Adrenal gland (tissue), 12 donors: Measurements from ENCODE around the gene GMDS. TPM values are rescaled to one million over a fixed set of nuclear protein-coding genes. Genes with fewer than 3 reads are reported as not detected.

Experiments
- DNase-seq, 7 donors: peaks; one replicate each; pipeline ENCODE4 v3.0.0-alpha.2; 2019 to 2020
- H3K27ac ChIP-seq, 5 donors: fragments of 200-600 bp; sonication (generic) in 4 of 5; 1 replicate in 3 of 5; 2 replicates in 2 of 5; pipeline versions ENCODE4 v1.5.1 to v1.8.0; 2016 to 2020; ENCODE audit warnings: mild to moderate bottlenecking in 1 of 5
- H3K27me3 ChIP-seq: fragments of 200-600 bp; 2 replicates; pipeline ENCODE4 v1.8.0; 2021
- H3K36me3 ChIP-seq, 2 donors: fragments of 200-600 bp; replicated peaks in 1 of 2; 1 replicate in 1 of 2; 2 replicates in 1 of 2; pipeline versions ENCODE4 v1.5.1 to v1.8.0; 2018 to 2022
- H3K4me1 ChIP-seq, 2 donors: fragments of 200-600 bp; replicated peaks in 1 of 2; 1 replicate in 1 of 2; 2 replicates in 1 of 2; pipeline versions ENCODE4 v1.5.1 to v1.8.0; 2018 to 2021
- H3K4me3 ChIP-seq, 4 donors: fragments of 200-600 bp; sonication (generic) in 3 of 4; one replicate each; pipeline ENCODE4 v1.5.1; 2016 to 2018
- H3K9me3 ChIP-seq, 3 donors: fragments of 200-600 bp; sonication (generic) in 1 of 3; replicated peaks in 1 of 3; 1 replicate in 2 of 3; 2 replicates in 1 of 3; pipeline versions ENCODE4 v1.5.1 to v1.8.0; 2016 to 2021
- CTCF ChIP-seq, 6 experiments: fragments of 450-650 bp in 4 of 6; fragments of 200-600 bp in 2 of 6; sonication (generic) in 1 of 6; IDR thresholded peaks; 1 replicate in 5 of 6; 2 replicates in 1 of 6; pipeline versions ENCODE4 v1.5.1 to v1.8.0; 2016 to 2021; ENCODE audit warnings: antibody characterized with exemption in 6 of 6, mild to moderate bottlenecking in 2 of 6, moderate library complexity in 1 of 6
- POLR2A ChIP-seq, 2 donors: fragments of 450-650 bp; IDR thresholded peaks; one replicate each; pipeline ENCODE4 v1.6.1; 2017; ENCODE audit warnings: antibody characterized with exemption in 2 of 2, mild to moderate bottlenecking in 2 of 2, moderate library complexity in 1 of 2
- WGBS, 4 donors: extraction: QIAGEN DNeasy Blood & Tissue Kit in 2 of 4; methylation state at CpG; one replicate each; pipeline versions ENCODE4 v1.1.5 to v1.1.7; 2013 to 2017; 5-methylcytosine and 5-hydroxymethylcytosine counted together
- intact Hi-C, 2 donors: fragments of 100-400 bp; cut with DNase I; formaldehyde crosslinking; loops; one replicate each; pipeline versions ENCODE4 v1.14.1 to v1.15.0; 2022 to 2023
- polyA plus RNA-seq, 3 donors: library from polyadenylated mRNA; stranded (reverse); fragments of 200-250 nt in 2 of 3; fragments of 350-450 nt in 1 of 3; fragmentation: Illumina TruSeq in 1 of 3; extraction: RNeasy Lipid Tissue Mini Kit (QIAGEN cat#74804) in 1 of 3; gene quantifications; one replicate each; pipeline ENCODE4 v1.2.3, GENCODE V29; 2013 to 2014
- total RNA-seq, 9 donors: library from RNA; depleted of rRNA in 4 of 9; stranded (reverse); fragments of >200 nt in 4 of 9; fragments of 120-200 nt in 1 of 9; fragmentation: NEBNext Ultra II Directional in 1 of 9; extraction: Animal tissue kit (Norgen Biotek cat#: 25700) in 1 of 9; gene quantifications; one replicate each; pipeline versions ENCODE4 v1.1.0 to v1.2.4, GENCODE V29; 2013 to 2023
- donor health status: healthy with polysubstance abuse.
- donor health status: Bipolar disorder and iron deficiency.
- donor health status: DM: yes; HTN: yes; CAD: no.
- donor health status: DM: no; HTN: no; CAD: no.
- donor health status: DM: no; HTN: no; CAD: no.
- donor health status: DM: yes; HTN: yes; CAD: no.

The GMDS gene
- total and polyA plus RNA-seq, 12 donors, result 8.5 to 39.2 (median 15.2) TPM

- no peak for DNase-seq
- H3K4me1 ChIP-seq, result no peaks in the 10 kb centered on the region
These were observed 587.0 kb downstream of the GMDS start for GRCh38 chr6:1658212-1659005.

GRCh38 chr6:1657771-1658165, 587.6 kb downstream of the GMDS start:
- no peak for TF ChIP-seq POLR2A (IDR thresholded peaks at IDR 0.05)
- TF ChIP-seq CTCF (IDR thresholded peaks at IDR 0.05), result no peak
- no peak overlapping the region for H3K27ac ChIP-seq
- 86 to 94% (median 91%) methylated on average over 7 of the region's 7 CpGs for WGBS, 4 donors
- H3K36me3 ChIP-seq, result no peaks in the 10 kb centered on the region
- intact Hi-C loops, result no loop called here
- no peaks in the 10 kb centered on the region for H3K9me3 ChIP-seq
- no peaks in the 10 kb centered on the region for H3K27me3 ChIP-seq
- H3K4me3 ChIP-seq, result no peak overlapping the region
- no peaks in the 10 kb centered on the region for H3K4me1 ChIP-seq
- DNase-seq, result no peak

More at GRCh38 chr6:1658212-1659005, 587.0 kb downstream of the GMDS start:
- TF ChIP-seq CTCF (IDR thresholded peaks at IDR 0.05) (no peak), POLR2A (IDR thresholded peaks at IDR 0.05) (no peak)
- 91 to 97% (median 94%) methylated on average over 15 of the region's 15 CpGs for WGBS, 4 donors
- H3K36me3 ChIP-seq, result no peaks in the 10 kb centered on the region
- intact Hi-C loops, result no loop called here
- no peaks in the 10 kb centered on the region for H3K27me3 ChIP-seq
- no peak overlapping the region for H3K4me3 ChIP-seq
- no peaks in the 10 kb centered on the region for H3K9me3 ChIP-seq
- no peak overlapping the region for H3K27ac ChIP-seq

- Histone ChIP-seq H3K4me1 (no peaks in the 10 kb centered on the region), H3K9me3 (no peaks in the 10 kb centered on the region), H3K27ac (no peak overlapping the region), H3K36me3 (no peaks in the 10 kb centered on the region), H3K4me3 (no peak overlapping the region), H3K27me3 (no peaks in the 10 kb centered on the region)
- DNase-seq, result no peak
- 79 to 86% (median 83%) methylated on average over 13 of the region's 13 CpGs for WGBS, 4 donors
- no peak for TF ChIP-seq CTCF (IDR thresholded peaks at IDR 0.05)
- TF ChIP-seq POLR2A (IDR thresholded peaks at IDR 0.05), result no peak
- intact Hi-C loops, result no loop called here
These were observed 588.2 kb downstream of the GMDS start for GRCh38 chr6:1657116-1657770.

GRCh38 chr6:1654054-1654453, 591.4 kb downstream of the GMDS start:
- TF ChIP-seq POLR2A (IDR thresholded peaks at IDR 0.05) (no peak), CTCF (IDR thresholded peaks at IDR 0.05) (no peak)
- Histone ChIP-seq H3K27ac (no peak overlapping the region), H3K9me3 (no peaks in the 10 kb centered on the region), H3K27me3 (no peaks in the 10 kb centered on the region), H3K4me3 (no peak overlapping the region), H3K4me1 (no peaks in the 10 kb centered on the region), H3K36me3 (no peaks in the 10 kb centered on the region)
- intact Hi-C loops, result no loop called here
- 68 to 84% (median 76%) methylated on average over 4 of the region's 4 CpGs for WGBS, 4 donors
- no peak for DNase-seq
